T-helper 1 cell treated with Interleukin-12 subunit alpha and Interleukin-12 subunit beta and Interleukin-4 antibody, amounts not matched to agents 30 ng/mL and 1 ng/mL, for 36 hours (primary cell): ENCODE measurements around the gene LCE3C. TPM values are rescaled to one million over a fixed set of nuclear protein-coding genes. Genes with fewer than 3 reads are reported as not detected.

Experiments
- total RNA-seq: library from RNA; stranded (reverse); gene quantifications from 2 replicates; pipeline ENCODE4 v1.2.3, GENCODE V29; 2022

Gene LCE3C
- total RNA-seq, 1 donor from 2014 or later: not detected

Other genes with a start within 250 kb of the LCE3C start
- not detected in 2 replicates for gene FLG2, start 240.2 kb upstream of the LCE3C start, total RNA-seq
- gene CRNN, start 186.0 kb upstream of the LCE3C start, total RNA-seq: not detected in 2 replicates
- gene LCE5A, start 89.4 kb upstream of the LCE3C start, total RNA-seq: not detected in 2 replicates
- not detected in 2 replicates for gene CRCT1, start 85.8 kb upstream of the LCE3C start, total RNA-seq
- not detected in 2 replicates for gene LCE3E, start 33.5 kb upstream of the LCE3C start, total RNA-seq
- gene LCE3D, start 19.7 kb upstream of the LCE3C start, total RNA-seq: not detected in 2 replicates
- not detected in 2 replicates for gene LCE3B, start 13.6 kb downstream of the LCE3C start, total RNA-seq
- not detected in 2 replicates for gene LCE3A, start 22.9 kb downstream of the LCE3C start, total RNA-seq
- not detected in 2 replicates for gene LCE2D, start 63.1 kb downstream of the LCE3C start, total RNA-seq
- not detected in 2 replicates for gene LCE2C, start 75.0 kb downstream of the LCE3C start, total RNA-seq
- not detected in 2 replicates for gene LCE2B, start 85.9 kb downstream of the LCE3C start, total RNA-seq
- not detected in 2 replicates for gene LCE2A, start 98.1 kb downstream of the LCE3C start, total RNA-seq
- gene LCE4A, start 107.9 kb downstream of the LCE3C start, total RNA-seq: not detected in 2 replicates
- not detected in 2 replicates for gene KPRP, start 157.8 kb downstream of the LCE3C start, total RNA-seq
- gene LCE1F, start 174.9 kb downstream of the LCE3C start, total RNA-seq: not detected in 2 replicates
- not detected in 2 replicates for gene LCE1E, start 186.0 kb downstream of the LCE3C start, total RNA-seq
- not detected in 2 replicates for gene LCE1D, start 196.5 kb downstream of the LCE3C start, total RNA-seq
- not detected in 2 replicates for gene LCE1C, start 206.4 kb downstream of the LCE3C start, total RNA-seq
- gene LCE1B, start 211.7 kb downstream of the LCE3C start, total RNA-seq: not detected in 2 replicates
- gene LCE1A, start 227.2 kb downstream of the LCE3C start, total RNA-seq: not detected in 2 replicates
- gene LCE6A, start 242.6 kb downstream of the LCE3C start, total RNA-seq: not detected in 2 replicates